ENCODE measurements around the gene TCP11L2.

The TCP11L2 gene

DNA sequence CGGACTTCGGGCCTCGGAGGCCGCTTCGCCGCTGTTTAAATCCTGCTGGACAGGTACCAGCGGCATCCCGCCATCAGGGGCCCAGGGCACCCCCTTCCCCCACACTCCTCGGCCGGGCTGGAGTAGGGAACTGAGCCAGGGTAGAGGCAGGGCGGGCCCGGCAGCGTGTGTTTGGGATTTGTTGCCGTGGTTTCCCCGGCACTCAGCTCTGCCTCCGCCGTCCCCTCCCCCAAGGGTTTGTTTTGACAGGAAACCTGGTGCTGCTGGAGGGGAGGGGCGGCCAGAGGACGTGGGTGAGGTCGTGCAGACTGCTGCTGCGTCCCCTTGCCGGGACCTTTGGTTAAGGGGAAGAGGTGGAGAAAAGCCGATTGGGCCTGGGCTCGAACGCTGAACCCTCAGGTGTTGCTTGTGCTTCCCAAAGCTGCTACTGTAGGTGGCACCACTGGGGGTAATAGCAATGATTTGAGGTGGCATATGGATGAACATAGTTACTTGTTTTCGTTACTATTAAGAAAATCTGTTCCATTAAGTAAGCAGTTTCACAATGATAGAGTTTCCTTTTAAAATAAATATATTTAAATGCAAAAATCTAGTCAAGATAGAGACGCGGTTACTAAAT, 778 bp downstream of the TCP11L2 start:
- no peak for TF ChIP-seq GABPA (IDR thresholded peaks at IDR 0.05; ENCODE audit: low read depth)
- no peak for TF ChIP-seq POLR2AphosphoS5 (IDR thresholded peaks at IDR 0.05; ENCODE audit: low read depth)
- no peak for TF ChIP-seq SPI1 (IDR thresholded peaks at IDR 0.05; ENCODE audit: borderline replicate concordance, low read depth)
- peak in 1 of 2 experiments; percentile 53 for DNase-seq (ENCODE audit: low read depth in 1 of 2, low spot score in 1 of 2)
- peak overlapping the region; percentile 99 for H3K27ac ChIP-seq (replicated peaks)
- no peaks in the 10 kb centered on the region for H3K27me3 ChIP-seq (ENCODE audit: insufficient read depth, poor library complexity, severe bottlenecking)
- H3K4me3 ChIP-seq (replicated peaks; ENCODE audit: insufficient read depth, low read length) = peak overlapping the region; percentile 99

DNA sequence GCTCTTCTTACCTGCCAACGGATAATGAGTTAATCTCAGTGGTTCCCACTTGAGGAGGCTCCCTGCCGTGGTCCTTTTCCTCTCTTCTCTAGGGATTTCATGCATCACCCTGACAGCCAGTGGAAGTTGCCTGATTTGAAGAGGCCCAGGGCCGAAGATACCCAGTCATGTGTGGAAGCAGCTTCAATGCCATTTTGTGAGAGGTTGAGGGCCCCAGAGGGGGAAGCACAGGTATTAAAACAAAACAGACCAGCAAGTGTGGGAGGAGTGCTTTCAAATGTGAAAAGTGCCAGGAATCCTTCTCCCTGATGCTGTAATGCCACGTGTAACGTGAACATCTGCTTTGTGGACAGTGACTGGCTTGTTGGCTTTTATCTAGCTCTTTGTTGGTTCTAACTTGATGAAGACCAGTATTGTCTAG, 1.5 kb downstream of the TCP11L2 start:
- Histone ChIP-seq H3K27me3 (ENCODE audit: insufficient read depth, poor library complexity, severe bottlenecking) (no peaks in the 10 kb centered on the region), H3K4me3 (replicated peaks; ENCODE audit: insufficient read depth, low read length) (no peak overlapping the region), H3K27ac (replicated peaks) (no peak overlapping the region)
- DNase-seq (ENCODE audit: low read depth in 1 of 2, low spot score in 1 of 2) = no peak
- no peak for TF ChIP-seq SPI1 (IDR thresholded peaks at IDR 0.05; ENCODE audit: borderline replicate concordance, low read depth)
- TF ChIP-seq, protein P1, sequence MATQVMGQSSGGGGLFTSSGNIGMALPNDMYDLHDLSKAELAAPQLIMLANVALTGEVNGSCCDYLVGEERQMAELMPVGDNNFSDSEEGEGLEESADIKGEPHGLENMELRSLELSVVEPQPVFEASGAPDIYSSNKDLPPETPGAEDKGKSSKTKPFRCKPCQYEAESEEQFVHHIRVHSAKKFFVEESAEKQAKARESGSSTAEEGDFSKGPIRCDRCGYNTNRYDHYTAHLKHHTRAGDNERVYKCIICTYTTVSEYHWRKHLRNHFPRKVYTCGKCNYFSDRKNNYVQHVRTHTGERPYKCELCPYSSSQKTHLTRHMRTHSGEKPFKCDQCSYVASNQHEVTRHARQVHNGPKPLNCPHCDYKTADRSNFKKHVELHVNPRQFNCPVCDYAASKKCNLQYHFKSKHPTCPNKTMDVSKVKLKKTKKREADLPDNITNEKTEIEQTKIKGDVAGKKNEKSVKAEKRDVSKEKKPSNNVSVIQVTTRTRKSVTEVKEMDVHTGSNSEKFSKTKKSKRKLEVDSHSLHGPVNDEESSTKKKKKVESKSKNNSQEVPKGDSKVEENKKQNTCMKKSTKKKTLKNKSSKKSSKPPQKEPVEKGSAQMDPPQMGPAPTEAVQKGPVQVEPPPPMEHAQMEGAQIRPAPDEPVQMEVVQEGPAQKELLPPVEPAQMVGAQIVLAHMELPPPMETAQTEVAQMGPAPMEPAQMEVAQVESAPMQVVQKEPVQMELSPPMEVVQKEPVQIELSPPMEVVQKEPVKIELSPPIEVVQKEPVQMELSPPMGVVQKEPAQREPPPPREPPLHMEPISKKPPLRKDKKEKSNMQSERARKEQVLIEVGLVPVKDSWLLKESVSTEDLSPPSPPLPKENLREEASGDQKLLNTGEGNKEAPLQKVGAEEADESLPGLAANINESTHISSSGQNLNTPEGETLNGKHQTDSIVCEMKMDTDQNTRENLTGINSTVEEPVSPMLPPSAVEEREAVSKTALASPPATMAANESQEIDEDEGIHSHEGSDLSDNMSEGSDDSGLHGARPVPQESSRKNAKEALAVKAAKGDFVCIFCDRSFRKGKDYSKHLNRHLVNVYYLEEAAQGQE (IDR thresholded peaks at IDR 0.05; ENCODE audit: insufficient replicate concordance, low read depth) = no peak
- no peak for TF ChIP-seq POLR2AphosphoS5 (IDR thresholded peaks at IDR 0.05; ENCODE audit: low read depth)
- TF ChIP-seq, protein P2, sequence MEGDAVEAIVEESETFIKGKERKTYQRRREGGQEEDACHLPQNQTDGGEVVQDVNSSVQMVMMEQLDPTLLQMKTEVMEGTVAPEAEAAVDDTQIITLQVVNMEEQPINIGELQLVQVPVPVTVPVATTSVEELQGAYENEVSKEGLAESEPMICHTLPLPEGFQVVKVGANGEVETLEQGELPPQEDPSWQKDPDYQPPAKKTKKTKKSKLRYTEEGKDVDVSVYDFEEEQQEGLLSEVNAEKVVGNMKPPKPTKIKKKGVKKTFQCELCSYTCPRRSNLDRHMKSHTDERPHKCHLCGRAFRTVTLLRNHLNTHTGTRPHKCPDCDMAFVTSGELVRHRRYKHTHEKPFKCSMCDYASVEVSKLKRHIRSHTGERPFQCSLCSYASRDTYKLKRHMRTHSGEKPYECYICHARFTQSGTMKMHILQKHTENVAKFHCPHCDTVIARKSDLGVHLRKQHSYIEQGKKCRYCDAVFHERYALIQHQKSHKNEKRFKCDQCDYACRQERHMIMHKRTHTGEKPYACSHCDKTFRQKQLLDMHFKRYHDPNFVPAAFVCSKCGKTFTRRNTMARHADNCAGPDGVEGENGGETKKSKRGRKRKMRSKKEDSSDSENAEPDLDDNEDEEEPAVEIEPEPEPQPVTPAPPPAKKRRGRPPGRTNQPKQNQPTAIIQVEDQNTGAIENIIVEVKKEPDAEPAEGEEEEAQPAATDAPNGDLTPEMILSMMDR (IDR thresholded peaks at IDR 0.05; ENCODE audit: insufficient read depth, low read length) = no peak
- TF ChIP-seq GABPA (IDR thresholded peaks at IDR 0.05; ENCODE audit: low read depth) = no peak

DNA sequence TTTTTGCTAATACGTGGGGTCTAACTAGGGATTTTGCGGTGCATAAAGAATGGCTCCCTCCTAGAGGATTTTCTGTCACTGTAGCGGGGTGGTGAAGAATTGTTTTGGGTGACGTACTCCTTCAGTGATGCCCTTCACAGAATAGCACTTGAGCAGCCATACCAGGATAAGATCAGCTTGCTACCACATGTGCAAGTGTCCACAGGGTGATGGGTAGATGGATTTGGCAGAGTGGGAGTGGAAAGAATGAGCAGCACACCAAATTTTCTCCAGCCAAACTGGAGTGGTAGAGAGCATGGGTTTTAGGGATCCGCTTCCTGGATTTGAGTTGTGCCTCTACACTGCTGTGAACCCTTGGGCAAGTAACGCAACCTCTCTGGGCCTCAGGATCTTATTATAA, 2.3 kb downstream of the TCP11L2 start:
- no peak for DNase-seq (ENCODE audit: low read depth in 1 of 2, low spot score in 1 of 2)
- Histone ChIP-seq H3K27me3 (ENCODE audit: insufficient read depth, poor library complexity, severe bottlenecking) (no peaks in the 10 kb centered on the region), H3K4me3 (replicated peaks; ENCODE audit: insufficient read depth, low read length) (no peak overlapping the region), H3K27ac (replicated peaks) (no peak overlapping the region)
- TF ChIP-seq GABPA (IDR thresholded peaks at IDR 0.05; ENCODE audit: low read depth) (no peak), POLR2AphosphoS5 (IDR thresholded peaks at IDR 0.05; ENCODE audit: low read depth) (no peak), SPI1 (IDR thresholded peaks at IDR 0.05; ENCODE audit: borderline replicate concordance, low read depth) (no peak)
- TF ChIP-seq, protein P1 (IDR thresholded peaks at IDR 0.05; ENCODE audit: insufficient replicate concordance, low read depth) = no peak
- TF ChIP-seq, protein P2 (IDR thresholded peaks at IDR 0.05; ENCODE audit: insufficient read depth, low read length) = no peak

DNA sequence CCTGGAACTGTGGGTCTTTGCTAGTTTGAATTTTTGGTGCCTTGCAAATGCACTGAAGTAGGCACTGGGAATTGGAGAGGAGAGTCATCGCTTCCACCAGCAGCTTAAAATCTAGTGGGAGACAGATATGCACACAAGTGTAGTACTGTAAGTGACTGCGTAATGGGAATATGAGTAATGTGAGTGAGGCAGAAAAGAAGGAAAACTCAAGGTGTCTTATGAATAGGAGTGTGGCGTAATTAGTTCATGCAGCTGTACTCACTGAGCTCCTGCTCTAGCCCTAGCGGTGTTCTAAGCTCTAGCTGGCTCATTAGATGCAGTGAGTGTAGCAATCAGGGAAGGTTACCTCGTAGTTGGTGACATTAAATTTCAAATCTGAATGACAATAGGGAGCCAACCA, 2.8 kb downstream of the TCP11L2 start:
- H3K27ac ChIP-seq (replicated peaks) = no peak overlapping the region
- H3K4me3 ChIP-seq (replicated peaks; ENCODE audit: insufficient read depth, low read length) = no peak overlapping the region

More for the DNA sequence above, 2.8 kb downstream of the TCP11L2 start:
- TF ChIP-seq SPI1 (IDR thresholded peaks at IDR 0.05; ENCODE audit: borderline replicate concordance, low read depth) (no peak), GABPA (IDR thresholded peaks at IDR 0.05; ENCODE audit: low read depth) (no peak), POLR2AphosphoS5 (IDR thresholded peaks at IDR 0.05; ENCODE audit: low read depth) (no peak)
- TF ChIP-seq, protein P1 (IDR thresholded peaks at IDR 0.05; ENCODE audit: insufficient replicate concordance, low read depth) = no peak
- TF ChIP-seq, protein P2 (IDR thresholded peaks at IDR 0.05; ENCODE audit: insufficient read depth, low read length) = no peak
- H3K27me3 ChIP-seq (ENCODE audit: insufficient read depth, poor library complexity, severe bottlenecking) = no peaks in the 10 kb centered on the region
- peak in 1 of 2 experiments; percentile 18 for DNase-seq (ENCODE audit: low read depth in 1 of 2, low spot score in 1 of 2)

Measured in HL-60 (cell line).